GM19328 (cell line): ENCODE data around the gene SDK1.

Source experiments
- ATAC-seq: cut with Tn5 transposase; IDR thresholded peaks from one replicate; pipeline ENCODE4 v1.9.1; 2021; ENCODE audit warnings: mild to moderate bottlenecking, moderate library complexity; ENCODE audit not compliant: unreplicated experiment

SDK1 gene

GRCh38 chr7:4026941-4027486 lies 726.0 kb downstream of the SDK1 start:
- no peak for ATAC-seq

- no peak for ATAC-seq
Measured at GRCh38 chr7:4028221-4028620, 727.2 kb downstream of the SDK1 start.

DNA sequence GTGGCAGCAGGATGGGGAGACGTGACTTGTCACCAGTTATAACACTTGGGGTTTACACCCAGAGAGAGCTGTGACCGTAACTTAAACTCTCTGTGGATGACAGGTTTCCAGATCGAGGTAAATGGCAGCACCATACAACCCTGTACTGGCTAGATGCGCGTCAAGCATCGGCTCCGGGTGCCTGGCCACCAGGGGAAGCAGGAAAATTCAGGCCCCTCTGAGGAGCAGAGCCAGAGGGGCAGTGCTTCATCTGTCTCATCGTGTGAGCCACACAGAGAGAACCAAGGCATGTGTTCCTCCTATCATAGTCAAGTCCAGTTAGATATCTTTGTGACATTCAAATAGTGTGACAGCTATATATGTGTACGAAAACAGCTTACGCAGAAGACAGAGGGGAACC lies 728.9 kb downstream of the SDK1 start:
- ATAC-seq = no peak

- no peak for ATAC-seq
Measured at GRCh38 chr7:4030346-4030950, 729.4 kb downstream of the SDK1 start.

- no peak for ATAC-seq
Measured at GRCh38 chr7:4033996-4034395, 732.9 kb downstream of the SDK1 start.

DNA sequence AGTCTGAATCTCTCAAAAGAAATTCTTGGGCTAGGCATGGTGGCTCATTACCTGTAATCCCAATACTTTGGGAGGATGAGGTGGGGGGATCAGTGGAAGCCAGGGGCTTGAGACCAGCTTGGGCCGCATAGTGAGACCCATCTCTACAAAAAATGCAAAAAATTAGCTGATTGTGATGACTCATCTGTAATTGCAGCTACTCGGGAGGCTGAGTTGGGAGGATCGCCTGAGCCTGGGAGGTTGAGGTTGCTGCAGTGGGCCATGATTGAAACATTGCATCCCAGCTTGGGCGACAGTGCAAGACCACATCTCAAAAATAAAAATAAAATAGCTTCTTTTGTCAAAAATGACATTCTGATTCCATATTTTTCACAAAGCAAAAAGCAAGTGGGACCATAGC lies 736.3 kb downstream of the SDK1 start:
- no peak for ATAC-seq

DNA sequence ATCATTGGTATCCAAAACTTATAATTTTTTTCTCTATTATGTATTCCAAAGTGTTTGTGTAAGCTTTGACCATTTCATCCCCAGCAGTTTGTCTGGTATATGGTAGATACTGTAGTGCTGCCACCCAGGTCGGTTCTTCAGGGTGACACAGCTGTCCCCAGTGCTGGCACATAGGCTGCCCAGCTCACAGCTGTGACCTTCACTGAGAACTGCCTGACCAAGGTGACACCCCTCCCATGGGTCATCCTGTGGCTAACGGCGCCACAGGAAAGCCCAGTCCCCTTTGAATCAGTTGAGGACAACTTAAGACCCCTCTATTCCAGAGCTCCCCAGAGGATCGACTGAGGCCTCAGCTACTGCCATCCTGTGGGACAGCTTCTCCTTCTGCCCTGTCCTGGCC lies 736.8 kb downstream of the SDK1 start:
- ATAC-seq = no peak

DNA sequence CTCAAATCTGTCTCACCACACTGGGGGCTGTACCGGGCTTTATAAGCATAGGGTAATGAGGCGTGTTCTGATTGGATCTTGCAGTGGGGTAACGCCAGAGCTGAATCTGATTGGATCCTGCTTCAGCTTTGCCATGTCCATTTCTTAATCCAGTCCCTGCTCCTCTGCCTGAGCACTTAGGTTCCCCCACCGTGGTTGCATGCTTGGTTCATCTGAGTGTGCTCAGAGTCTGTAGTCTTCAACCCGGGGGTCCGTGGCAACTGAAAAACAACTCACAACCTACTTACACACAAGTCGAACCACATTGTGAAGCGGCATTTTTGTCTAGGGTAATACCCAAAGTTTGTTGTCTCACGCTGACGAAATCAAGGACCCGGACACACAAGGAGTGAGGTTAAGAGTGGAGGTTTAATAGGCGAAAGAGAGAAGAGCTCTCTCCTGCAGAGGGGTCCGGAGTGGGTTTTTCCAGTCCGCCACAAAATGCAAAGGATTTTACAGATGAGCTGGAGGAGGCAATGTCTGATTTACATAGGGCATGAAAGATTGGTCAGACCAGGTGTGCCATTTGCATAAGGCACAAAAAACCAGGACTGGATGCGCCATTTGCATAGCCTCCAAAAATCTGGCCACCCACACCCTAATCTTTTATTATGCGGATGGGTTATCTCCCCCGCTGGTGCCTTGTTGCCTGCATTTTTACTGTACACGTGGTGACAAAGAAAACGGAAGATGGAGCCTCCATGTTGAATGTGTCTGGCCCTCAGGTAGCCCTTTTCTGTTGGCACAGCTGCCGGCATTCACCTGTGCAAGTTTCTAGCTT lies 739.3 kb downstream of the SDK1 start:
- no peak for ATAC-seq

DNA sequence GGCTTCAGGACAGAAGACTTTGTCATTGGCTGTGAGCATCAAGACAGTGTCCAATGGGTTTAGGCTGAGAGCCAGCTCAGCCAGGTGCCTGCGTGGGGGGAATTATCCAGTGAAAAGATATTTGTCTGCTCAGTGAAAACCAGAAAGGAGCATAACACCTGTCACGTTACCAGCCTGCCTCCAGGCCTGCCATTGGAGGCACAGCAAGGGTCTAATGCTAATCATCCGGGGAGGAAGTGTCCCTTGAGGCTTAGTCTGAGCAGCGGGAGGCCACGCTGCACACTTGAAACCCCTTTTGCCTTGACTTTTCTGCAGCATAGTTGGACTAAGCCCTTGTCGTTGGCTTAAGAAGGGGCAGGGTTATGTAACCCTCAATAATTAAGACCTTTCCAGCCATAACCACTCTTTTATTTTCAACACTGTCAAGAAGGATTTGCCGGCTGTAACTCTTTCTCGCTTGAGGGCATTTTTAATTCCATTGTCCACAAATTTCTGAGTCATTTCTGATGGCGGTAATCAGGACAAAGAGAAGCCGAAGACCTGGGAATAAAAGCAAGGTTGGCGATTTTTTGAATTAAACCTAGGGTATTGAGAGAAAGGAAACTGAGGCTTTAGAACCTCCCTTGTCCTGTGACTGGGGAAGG lies 741.5 kb downstream of the SDK1 start:
- no peak for ATAC-seq

GRCh38 chr7:4043988-4044387 lies 742.9 kb downstream of the SDK1 start:
- no peak for ATAC-seq

- ATAC-seq = no peak
Measured at GRCh38 chr7:4045450-4045849, 744.4 kb downstream of the SDK1 start.

DNA sequence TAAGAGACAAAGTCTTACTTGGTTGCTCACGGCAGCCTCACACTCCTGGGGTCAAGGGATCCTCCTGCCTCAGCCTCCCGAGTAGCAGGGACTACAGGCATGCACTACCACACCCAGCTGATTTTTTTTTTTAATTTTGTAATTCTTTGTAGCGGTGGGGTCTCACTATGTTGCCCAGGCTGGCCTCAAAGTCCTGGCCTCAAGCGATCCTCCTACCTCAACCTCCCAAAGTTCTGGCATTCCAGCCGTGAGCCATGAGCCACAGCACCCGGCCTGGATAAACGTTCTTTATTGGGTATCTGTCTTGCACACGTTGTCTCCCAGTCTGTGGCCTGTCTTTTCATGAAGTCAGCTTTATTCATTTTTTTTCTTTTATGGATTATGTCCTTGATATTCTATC lies 744.9 kb downstream of the SDK1 start:
- ATAC-seq = no peak

DNA sequence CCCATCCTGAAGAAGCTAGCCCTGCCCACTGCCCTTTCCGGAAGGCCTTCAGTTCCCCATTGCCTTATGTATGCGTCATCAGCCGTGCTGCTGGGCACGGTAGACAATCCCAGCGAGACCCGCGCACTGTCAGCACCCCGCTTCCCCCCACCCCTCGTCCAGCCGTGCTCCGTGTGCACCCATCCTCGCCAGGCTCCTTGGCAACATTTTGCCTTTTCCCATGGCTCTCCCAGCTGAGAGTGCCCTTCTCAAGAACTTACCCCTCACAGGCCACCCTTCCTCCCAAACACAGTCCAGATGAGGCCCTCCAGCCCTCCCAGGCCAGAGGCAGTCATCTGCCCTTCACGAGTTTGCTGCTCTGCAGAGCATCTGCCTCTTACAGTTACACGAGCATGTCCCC lies 747.3 kb downstream of the SDK1 start:
- no peak for ATAC-seq

DNA sequence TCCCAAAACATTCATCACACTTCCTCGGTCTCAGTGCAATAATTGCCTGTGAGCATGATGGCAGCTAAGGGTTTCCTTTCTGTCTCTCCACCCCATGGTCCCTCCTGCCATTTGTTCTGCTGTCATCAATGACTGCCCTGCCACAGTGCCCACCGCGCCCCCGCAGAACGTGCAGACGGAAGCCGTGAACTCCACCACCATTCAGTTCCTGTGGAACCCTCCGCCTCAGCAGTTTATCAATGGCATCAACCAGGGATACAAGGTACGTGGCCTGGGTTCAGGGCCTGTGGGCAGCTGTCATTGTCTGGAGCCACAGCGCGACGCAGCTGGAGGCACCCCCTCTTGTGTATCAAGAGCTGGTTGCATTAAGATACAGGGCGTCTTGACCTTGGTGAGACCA lies 748.1 kb downstream of the SDK1 start:
- ATAC-seq = no peak

DNA sequence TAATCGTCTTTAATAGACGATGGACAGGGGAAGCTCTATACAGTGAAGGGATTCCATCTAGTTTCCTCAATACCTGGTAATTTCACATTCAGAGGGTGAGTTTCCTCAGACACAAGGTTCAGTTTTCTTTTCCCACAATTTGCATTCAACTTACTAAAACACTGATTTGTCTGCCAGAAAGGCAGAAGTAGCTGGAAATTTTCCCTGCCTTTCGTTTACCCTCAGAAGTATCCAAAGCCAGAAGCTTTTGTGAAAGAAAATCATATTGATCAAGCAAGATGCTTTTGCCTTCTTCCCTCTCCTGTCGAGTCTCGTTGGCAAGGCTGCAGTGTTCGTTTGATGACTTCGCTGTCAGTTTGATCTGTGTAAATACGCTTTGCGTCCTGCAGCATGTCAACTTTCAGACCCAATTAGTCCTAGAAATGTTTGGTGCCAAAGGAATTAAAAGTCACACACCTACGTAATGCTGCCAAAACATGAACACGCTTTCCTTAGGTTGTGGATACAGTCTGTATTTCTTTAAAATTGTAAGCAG lies 749.1 kb downstream of the SDK1 start:
- ATAC-seq = no peak

- ATAC-seq = no peak
Measured at GRCh38 chr7:4051696-4052095, 750.6 kb downstream of the SDK1 start.

DNA sequence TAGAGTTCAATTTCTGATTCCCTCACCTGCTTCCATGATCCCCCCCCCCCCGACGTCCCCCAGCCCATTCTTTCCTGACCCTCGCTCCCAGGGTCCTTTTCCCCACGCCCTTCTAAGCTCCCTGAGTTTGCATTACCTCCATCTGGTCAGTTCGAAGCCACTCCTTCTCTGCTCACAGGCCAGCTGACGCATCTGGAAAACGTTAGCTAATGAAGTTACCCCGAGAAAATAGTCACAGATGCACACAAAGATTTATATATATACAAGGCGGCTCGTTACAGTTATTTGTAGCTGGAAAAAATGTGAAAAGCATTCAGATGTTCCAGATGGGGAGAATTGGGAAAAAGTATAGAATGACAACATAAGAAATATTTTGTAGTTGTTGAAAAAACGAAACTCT lies 751.1 kb downstream of the SDK1 start:
- ATAC-seq = no peak

DNA sequence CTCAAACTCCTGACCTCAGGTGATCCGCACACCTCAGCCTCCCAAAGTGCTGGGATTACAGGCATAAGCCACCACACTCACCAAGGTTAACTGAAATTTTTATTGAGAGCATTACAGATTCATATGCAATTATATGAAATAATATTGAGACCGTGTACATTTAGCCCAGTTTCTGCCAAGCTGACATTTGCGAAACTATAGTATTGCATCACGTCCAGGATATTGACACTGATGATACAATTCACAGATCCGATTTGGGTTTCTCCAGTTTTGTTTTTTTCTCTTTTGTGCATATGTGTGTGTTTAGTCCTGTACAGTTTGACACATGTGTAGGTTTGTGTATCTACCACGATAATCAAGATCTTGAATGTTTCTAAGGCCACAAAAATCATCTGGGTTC lies 753.1 kb downstream of the SDK1 start:
- ATAC-seq = no peak

- ATAC-seq = no peak
Measured at GRCh38 chr7:4056552-4057288, 755.7 kb downstream of the SDK1 start.

- ATAC-seq = no peak
Measured at GRCh38 chr7:4057289-4057616, 756.2 kb downstream of the SDK1 start.

GRCh38 chr7:4058158-4058557 lies 757.1 kb downstream of the SDK1 start:
- ATAC-seq = no peak
